ENCODE data around the gene RDH5. TPM values are rescaled to one million over a fixed set of nuclear protein-coding genes. Genes with fewer than 3 reads are reported as not detected.

RDH5 gene
- total RNA-seq, 1 experiment from 2014 or later = 5.8 TPM

- Mint-ChIP-seq H3K27me3 (ENCODE audit: low read depth) (peaks cover 20% of the 10 kb centered on the region), H3K27ac (no peak overlapping the region), H3K4me3 (no peak overlapping the region), H3K36me3 (no peaks in the 10 kb centered on the region), H3K9me3 (no peaks in the 10 kb centered on the region), H3K4me1 (peaks cover 36% of the 10 kb centered on the region)
- ATAC-seq (no peak), DNase-seq (ENCODE audit: low spot score) (no peak)
- ChIA-PET POLR2A (interaction anchor here (0.6 kb wide), 1 partner anchor 11 kb away, joined by 3 read pairs; the partner anchor contains the start of gene BLOC1S1), CTCF (interaction anchor here (0.6 to 3.9 kb wide), 23 partner anchors 9 to 633 kb away, joined by 3 to 141 read pairs (median 5); partner anchors contain the start of genes BLOC1S1, CD63, ORMDL2 and RAB5B)
- no peak for TF ChIP-seq CREM (CRISPR knock-in tag; IDR thresholded peaks at IDR 0.05)
- TF ChIP-seq ZNF317 (CRISPR knock-in tag; IDR thresholded peaks at IDR 0.05; ENCODE audit: borderline replicate concordance, low read depth) = no peak
- no peak for TF ChIP-seq ATF3 (CRISPR knock-in tag; conservative IDR thresholded peaks at IDR 0.05)
- no peak for TF ChIP-seq NFATC4 (CRISPR knock-in tag; IDR thresholded peaks at IDR 0.05)
- no peak for TF ChIP-seq NR1H2 (CRISPR knock-in tag; IDR thresholded peaks at IDR 0.05)
- no peak for TF ChIP-seq ERG (CRISPR knock-in tag; IDR thresholded peaks at IDR 0.05)
- TF ChIP-seq TEAD1 (CRISPR knock-in tag; IDR thresholded peaks at IDR 0.05) = no peak
- no peak for TF ChIP-seq ATF2 (CRISPR knock-in tag; IDR thresholded peaks at IDR 0.05; ENCODE audit: borderline replicate concordance, low read depth)
- TF ChIP-seq, protein P1, sequence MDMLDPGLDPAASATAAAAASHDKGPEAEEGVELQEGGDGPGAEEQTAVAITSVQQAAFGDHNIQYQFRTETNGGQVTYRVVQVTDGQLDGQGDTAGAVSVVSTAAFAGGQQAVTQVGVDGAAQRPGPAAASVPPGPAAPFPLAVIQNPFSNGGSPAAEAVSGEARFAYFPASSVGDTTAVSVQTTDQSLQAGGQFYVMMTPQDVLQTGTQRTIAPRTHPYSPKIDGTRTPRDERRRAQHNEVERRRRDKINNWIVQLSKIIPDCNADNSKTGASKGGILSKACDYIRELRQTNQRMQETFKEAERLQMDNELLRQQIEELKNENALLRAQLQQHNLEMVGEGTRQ (CRISPR knock-in tag; IDR thresholded peaks at IDR 0.05) = no peak
- TF ChIP-seq ZNF121 (CRISPR knock-in tag; IDR thresholded peaks at IDR 0.05) = no peak
- TF ChIP-seq MXD4 (CRISPR knock-in tag; IDR thresholded peaks at IDR 0.05; ENCODE audit: borderline replicate concordance) = no peak
- no peak for TF ChIP-seq CTCF (IDR thresholded peaks at IDR 0.05)
- no peak for TF ChIP-seq SMAD3 (CRISPR knock-in tag; IDR thresholded peaks at IDR 0.05; ENCODE audit: borderline replicate concordance)
- TF ChIP-seq, protein P2, sequence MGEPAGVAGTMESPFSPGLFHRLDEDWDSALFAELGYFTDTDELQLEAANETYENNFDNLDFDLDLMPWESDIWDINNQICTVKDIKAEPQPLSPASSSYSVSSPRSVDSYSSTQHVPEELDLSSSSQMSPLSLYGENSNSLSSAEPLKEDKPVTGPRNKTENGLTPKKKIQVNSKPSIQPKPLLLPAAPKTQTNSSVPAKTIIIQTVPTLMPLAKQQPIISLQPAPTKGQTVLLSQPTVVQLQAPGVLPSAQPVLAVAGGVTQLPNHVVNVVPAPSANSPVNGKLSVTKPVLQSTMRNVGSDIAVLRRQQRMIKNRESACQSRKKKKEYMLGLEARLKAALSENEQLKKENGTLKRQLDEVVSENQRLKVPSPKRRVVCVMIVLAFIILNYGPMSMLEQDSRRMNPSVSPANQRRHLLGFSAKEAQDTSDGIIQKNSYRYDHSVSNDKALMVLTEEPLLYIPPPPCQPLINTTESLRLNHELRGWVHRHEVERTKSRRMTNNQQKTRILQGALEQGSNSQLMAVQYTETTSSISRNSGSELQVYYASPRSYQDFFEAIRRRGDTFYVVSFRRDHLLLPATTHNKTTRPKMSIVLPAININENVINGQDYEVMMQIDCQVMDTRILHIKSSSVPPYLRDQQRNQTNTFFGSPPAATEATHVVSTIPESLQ (CRISPR knock-in tag; IDR thresholded peaks at IDR 0.05) = no peak
- no peak for TF ChIP-seq ZMAT4 (CRISPR knock-in tag; IDR thresholded peaks at IDR 0.05)
- no peak for TF ChIP-seq GRHL2 (CRISPR knock-in tag; IDR thresholded peaks at IDR 0.05; ENCODE audit: insufficient replicate concordance, severe bottlenecking)
- no peak for TF ChIP-seq E2F4 (CRISPR knock-in tag; IDR thresholded peaks at IDR 0.05; ENCODE audit: borderline replicate concordance, low read depth)
- TF ChIP-seq, protein P3, sequence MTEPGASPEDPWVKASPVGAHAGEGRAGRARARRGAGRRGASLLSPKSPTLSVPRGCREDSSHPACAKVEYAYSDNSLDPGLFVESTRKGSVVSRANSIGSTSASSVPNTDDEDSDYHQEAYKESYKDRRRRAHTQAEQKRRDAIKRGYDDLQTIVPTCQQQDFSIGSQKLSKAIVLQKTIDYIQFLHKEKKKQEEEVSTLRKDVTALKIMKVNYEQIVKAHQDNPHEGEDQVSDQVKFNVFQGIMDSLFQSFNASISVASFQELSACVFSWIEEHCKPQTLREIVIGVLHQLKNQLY (CRISPR knock-in tag; IDR thresholded peaks at IDR 0.05) = no peak
- TF ChIP-seq ZNF281 (CRISPR knock-in tag; IDR thresholded peaks at IDR 0.05) = no peak
Observed at GRCh38 chr12:55704824-55705718, 15.1 kb upstream of the RDH5 start.

Measured in WTC11 (cell line).